ENCODE data around the gene SRSF8. TPM values are rescaled to one million over a fixed set of nuclear protein-coding genes. Genes with fewer than 3 reads are reported as not detected.

Gene SRSF8
- total and polyA plus RNA-seq, 2 donors (not counting 3 experiments of a cell fraction or from before 2014, with no cell fraction given): 21.9 to 31.3 TPM

GRCh38 chr11:95059046-95059445 is 7.7 kb upstream of the SRSF8 start:
- H2AFZ ChIP-seq (ENCODE audit: low read depth, low read length): no peak overlapping the region
- FAIRE-seq: no peak
- no peaks in the 10 kb centered on the region for H4K20me1 ChIP-seq (replicated peaks; ENCODE audit: control insufficient read depth, extremely low read depth, insufficient read depth, low read length)
- H3K79me2 ChIP-seq (ENCODE audit: control insufficient read depth, insufficient read depth, low read length): no peaks in the 10 kb centered on the region
- H3K4me2 ChIP-seq (ENCODE audit: insufficient read depth, low read length): no peak overlapping the region
- intact Hi-C loops (cut with micrococcal nuclease) (no loop called here), dilution Hi-C loops (cut with MboI; ENCODE audit: extremely low pct_ligation_motif_present, low sequenced_read_pairs) (no loop called here)
- H3K9ac ChIP-seq (replicated peaks; ENCODE audit: extremely low read depth, insufficient read depth, low read length): no peak overlapping the region
- ChIA-PET POLR2A (no interaction called here), CTCF (interaction anchor here (1.3 kb wide), 1 partner anchor 646 kb away, joined by 3 read pairs; no protein-coding TSS in a partner anchor)
- no peaks in the 10 kb centered on the region for H3K9me1 ChIP-seq (replicated peaks; ENCODE audit: control insufficient read depth, extremely low read depth, insufficient read depth, low read length)
- H3K27me3 ChIP-seq (ENCODE audit: control insufficient read depth in 2 of 2, insufficient read depth in 2 of 2, low read length in 2 of 2): peaks cover 15 to 33% of the 10 kb centered on the region in 2 experiments
- H3K36me3 ChIP-seq (ENCODE audit: control insufficient read depth in 2 of 2, extremely low read depth in 1 of 2, insufficient read depth in 2 of 2, low read length in 2 of 2): no peaks in the 10 kb centered on the region
- no peak overlapping the region for H3K4me3 ChIP-seq (replicated peaks in 1 of 3; ENCODE audit: insufficient read depth in 1 of 3, low read depth in 1 of 3, low read length in 3 of 3)
- TF ChIP-seq CTCF (IDR thresholded peaks at IDR 0.05; ENCODE audit: extremely low read depth in 1 of 2, insufficient read depth in 1 of 2, low read depth in 1 of 2, low read length in 2 of 2) (no peak), EZH2 (IDR thresholded peaks at IDR 0.05; ENCODE audit: borderline replicate concordance, low read depth, low read length, severe bottlenecking) (no peak), FOS (IDR thresholded peaks at IDR 0.05; ENCODE audit: borderline replicate concordance, insufficient read depth, low read length) (no peak), JUN (IDR thresholded peaks at IDR 0.05; ENCODE audit: borderline replicate concordance, insufficient read depth, insufficient read length, low read depth) (no peak), MYC (IDR thresholded peaks at IDR 0.05; ENCODE audit: low read depth, low read length) (no peak), GATA2 (IDR thresholded peaks at IDR 0.05; ENCODE audit: insufficient read depth, insufficient read length, low read depth, low read length) (no peak), MAX (IDR thresholded peaks at IDR 0.05; ENCODE audit: insufficient read depth, insufficient read length) (no peak), POLR2AphosphoS5 (IDR thresholded peaks at IDR 0.05; ENCODE audit: insufficient read depth, low read depth, low read length) (no peak), POLR2A (IDR thresholded peaks at IDR 0.05; ENCODE audit: low read depth, low read length) (no peak)
- H3K4me1 ChIP-seq (ENCODE audit: control insufficient read depth, extremely low read depth, insufficient read depth, low read length): no peaks in the 10 kb centered on the region
- H3K9me3 ChIP-seq (replicated peaks; ENCODE audit: control insufficient read depth, insufficient read depth, low read length): no peaks in the 10 kb centered on the region
- BruUV-seq (replicated peaks): no TSS peak
- no peak overlapping the region for H3K27ac ChIP-seq (ENCODE audit: insufficient read depth, low read depth, low read length)
- DNase-seq (ENCODE audit: low read depth, low spot score): no peak
